GM12892 (cell line): ENCODE measurements around the gene SLC25A6.

Experiments
- DNase-seq: peaks from one replicate; pipeline ENCODE4 v3.0.0; 2011; ENCODE audit not compliant: insufficient read length
- FAIRE-seq: peaks from 2 replicates; lab custom pipeline; 2011; peaks lifted over from hg19 to GRCh38; lab: Jason Lieb, UNC
- POLR2A ChIP-seq: IDR thresholded peaks from 2 replicates; pipeline ENCODE4 v1.6.1; 2011; ENCODE audit warnings: low read depth, low read length, control low read depth
- POLR2AphosphoS5 ChIP-seq: IDR thresholded peaks from 2 replicates; pipeline ENCODE4 v1.6.1; 2011; ENCODE audit warnings: low read depth, low read length, control low read depth
- TAF1 ChIP-seq: IDR thresholded peaks from 2 replicates; pipeline ENCODE4 v1.6.1; 2011; ENCODE audit warnings: low read depth, mild to moderate bottlenecking, control low read depth, low read length, borderline replicate concordance

SLC25A6 gene

DNA sequence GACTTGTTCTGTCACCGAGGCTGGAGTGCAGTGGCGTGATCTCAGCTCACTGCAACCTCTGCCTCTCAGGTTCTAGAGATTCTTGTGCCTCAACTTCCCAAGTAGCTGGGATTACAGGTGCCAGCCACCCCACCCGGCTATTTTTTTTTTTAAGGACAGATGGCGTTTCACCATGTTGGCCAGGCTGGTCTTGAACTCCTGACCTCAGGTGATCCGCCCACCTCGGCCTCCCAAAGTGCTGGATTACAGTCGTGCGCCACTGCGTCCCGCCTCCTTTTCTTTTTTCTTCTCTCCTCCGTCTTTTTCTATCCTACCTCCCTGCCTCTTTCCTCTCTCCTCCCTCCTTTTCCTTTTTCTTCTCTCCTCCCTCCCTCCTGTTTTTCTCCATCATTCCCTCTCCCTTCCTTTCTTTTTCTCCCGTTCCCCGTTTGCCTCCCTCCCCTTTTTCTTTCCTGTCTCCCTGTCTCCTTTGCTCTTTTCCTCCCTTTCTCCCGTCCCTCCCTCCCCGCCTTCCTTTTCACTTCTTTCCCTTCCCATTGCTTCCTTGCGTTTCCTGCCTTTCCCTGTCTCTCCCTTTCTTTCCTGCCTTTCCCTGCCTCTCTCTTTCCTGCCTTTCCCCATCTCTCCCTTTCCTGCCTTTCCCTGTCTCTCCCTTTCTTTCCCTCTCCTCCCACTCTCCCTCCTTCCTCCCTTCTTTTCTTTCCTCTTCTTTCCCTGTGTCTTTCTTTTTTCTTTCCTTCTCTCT, 2.1 kb upstream of the SLC25A6 start:
- DNase-seq = no peak
- TF ChIP-seq POLR2AphosphoS5 (no peak), POLR2A (no peak), TAF1 (no peak)
- FAIRE-seq = no peak

DNA sequence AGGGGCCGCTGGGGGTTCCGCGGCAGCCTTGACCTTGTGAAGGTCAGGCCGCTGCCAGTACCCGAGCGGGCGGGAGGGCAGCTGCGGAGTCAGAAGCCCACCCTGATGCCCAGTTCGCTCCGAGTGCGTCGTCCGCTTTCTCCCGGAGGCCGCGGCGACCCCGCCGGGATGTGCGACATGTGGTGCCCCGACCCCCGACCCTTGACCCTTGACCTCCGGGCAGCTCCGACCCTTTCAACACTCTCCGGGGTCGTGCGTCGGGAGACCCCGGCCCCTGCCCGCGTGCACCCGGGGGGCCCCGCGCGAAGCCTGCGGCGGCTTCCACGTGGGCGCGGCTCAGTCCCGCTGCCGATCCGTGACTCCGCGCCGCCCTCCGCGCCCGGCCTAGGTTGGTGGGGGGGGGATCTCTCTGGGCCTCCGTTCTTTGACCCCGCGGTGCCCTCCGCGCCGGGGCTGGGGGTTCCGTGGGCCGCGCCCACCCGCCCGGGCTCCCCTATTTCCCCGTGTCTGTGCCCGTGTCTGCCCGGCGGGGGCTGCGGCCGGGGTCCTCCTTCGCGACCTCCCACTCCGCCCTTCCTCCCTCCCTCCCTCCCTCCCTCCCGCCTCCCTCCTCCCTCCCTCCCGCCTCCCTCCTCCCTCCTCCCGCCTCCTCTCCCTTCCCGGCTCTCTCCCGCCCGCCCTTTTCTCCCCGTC, 609 bp upstream of the SLC25A6 start:
- peak; percentile 82 for TF ChIP-seq POLR2A
- TF ChIP-seq TAF1 = no peak
- TF ChIP-seq POLR2AphosphoS5 = peak; percentile 75

DNA sequence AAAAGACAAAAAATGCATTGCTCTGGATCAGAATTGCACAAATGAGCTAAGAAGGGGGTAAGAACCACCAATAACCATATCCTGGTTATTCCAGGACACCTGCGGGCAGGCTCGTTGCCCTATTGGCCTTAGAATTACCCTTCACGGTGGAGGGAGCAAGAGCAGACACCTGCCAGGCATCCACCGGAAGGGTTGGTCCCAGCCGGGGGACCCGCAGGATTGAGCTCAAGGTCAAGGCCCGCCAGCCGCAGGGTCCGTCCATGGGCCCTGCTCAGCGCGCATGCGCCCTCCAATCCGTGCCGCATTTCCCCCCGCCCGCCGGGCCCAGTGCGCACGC, 575 bp downstream of the SLC25A6 start:
- no peak for FAIRE-seq
- DNase-seq = peak; percentile 95
- TF ChIP-seq POLR2A = no peak
- no peak for TF ChIP-seq POLR2AphosphoS5
- TF ChIP-seq TAF1 = no peak

More for the DNA sequence above, 609 bp upstream of the SLC25A6 start:
- peak; percentile 46 for FAIRE-seq
- peak; percentile 58 for DNase-seq

DNA sequence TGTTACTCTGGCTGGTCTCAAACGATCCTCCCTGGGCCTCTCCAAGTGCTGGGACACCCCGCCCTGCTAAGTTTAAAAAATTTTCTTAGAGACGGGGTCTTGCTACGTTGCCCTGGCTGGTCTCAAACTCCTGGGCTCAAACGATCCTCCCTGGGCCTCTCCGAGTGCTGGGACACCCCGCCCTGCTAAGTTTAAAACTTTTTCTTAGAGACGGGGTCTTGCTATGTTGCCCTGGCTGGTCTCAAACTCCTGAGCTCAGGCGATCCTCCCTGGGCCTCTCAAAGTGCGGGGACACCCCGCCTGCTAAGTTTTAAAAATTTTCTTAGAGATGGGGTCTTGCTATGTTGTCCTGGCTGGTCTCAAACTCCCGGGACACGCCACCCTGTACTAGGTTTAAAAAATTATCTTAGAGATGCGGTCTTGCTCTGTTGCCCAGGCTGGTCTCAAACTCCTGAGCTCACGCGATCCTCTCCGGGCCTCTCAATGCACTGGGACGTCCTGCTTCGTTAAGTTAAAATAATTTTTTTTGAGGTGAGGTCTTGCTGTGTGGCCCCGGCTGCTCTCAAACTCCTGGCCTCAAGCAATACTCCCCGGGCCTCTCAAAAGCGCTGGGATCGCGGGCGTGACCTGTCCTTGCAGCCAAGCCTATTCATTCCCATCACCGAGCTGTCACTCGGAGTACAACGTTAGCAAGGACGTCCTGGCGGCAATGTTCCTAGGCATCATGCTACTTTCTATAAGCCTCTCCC, 1.1 kb downstream of the SLC25A6 start:
- TF ChIP-seq POLR2A (no peak), TAF1 (no peak), POLR2AphosphoS5 (no peak)
- no peak for FAIRE-seq
- DNase-seq = no peak

DNA sequence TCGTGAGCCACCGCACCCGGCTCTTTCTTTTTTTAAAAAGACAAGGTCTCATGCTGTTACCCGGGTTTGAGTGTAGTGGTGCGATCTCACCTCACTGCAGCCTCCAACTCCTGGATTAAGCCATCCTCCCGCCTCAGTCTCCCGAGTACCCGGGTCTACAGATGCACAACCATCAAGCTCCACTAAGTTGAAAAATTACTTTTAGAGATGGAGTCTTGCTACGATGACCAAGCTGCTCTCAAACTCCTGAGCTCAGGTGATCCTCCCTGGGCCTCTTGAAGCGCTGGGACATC, 2.0 kb downstream of the SLC25A6 start:
- FAIRE-seq = no peak
- no peak for DNase-seq
- no peak for TF ChIP-seq POLR2A
- no peak for TF ChIP-seq POLR2AphosphoS5
- no peak for TF ChIP-seq TAF1

DNA sequence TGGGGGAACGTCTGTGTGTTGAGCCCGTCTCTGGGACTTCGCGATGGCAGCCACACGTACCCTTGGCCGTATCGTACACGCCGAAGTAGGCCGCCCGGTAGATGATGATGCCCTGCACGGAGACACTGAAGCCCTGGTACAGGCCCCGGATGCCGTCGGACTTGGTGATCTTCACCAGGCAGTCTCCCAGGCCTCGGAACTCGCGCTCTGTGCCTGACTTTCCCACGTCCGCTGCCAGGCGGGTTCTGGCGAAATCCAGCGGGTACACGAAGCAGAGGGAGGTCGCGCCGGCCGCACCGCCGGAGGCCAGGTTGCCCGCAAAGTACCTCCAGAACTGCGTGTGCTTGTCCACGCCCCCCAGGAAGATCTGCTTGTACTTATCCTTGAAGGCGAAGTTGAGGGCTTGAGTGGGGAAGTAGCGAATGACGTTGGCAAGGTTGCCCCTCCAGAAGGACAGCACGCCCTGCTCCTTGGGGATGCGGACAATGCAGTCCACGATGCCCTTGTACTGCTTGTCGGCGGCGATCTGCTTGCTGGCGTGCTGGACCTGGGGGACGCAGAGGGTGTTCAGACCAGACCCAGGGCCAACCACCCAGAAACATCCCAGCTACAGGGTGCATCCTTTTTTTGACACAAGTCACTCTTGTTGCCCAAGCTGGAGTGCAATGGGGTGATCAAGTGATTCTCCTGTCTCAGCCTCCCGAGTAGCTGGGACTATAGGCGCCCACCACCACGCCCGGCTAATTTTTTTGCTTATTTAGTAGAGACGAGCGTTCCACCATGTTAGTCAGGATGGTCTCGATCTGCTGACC, 2.5 kb downstream of the SLC25A6 start:
- DNase-seq (no peak), FAIRE-seq (no peak)
- TF ChIP-seq POLR2A = peak; percentile 47; the same call in 1 of the 2 replicates
- TF ChIP-seq POLR2AphosphoS5 = peak; percentile 74
- TF ChIP-seq TAF1 = no peak

DNA sequence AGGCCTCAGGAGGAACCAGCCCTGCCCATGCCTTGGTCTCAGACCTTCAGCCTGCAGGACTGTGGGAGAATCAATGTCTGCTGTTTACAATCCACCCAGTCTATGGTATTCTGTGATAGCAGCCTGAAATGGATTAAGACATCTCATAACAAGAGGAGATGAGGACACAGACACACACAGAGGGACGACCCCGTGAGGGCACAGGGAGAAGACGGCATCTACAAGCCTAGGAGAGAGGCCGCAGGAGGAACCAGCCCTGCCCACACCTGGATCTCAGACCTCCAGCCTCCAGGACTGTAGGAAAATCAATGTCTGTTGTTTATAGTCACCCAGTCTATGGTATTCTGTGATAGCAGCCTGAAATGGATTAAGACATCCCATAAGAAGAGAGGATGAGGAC, 3.3 kb downstream of the SLC25A6 start:
- FAIRE-seq (no peak), DNase-seq (no peak)
- no peak for TF ChIP-seq TAF1
- TF ChIP-seq POLR2A = no peak
- TF ChIP-seq POLR2AphosphoS5 = no peak

DNA sequence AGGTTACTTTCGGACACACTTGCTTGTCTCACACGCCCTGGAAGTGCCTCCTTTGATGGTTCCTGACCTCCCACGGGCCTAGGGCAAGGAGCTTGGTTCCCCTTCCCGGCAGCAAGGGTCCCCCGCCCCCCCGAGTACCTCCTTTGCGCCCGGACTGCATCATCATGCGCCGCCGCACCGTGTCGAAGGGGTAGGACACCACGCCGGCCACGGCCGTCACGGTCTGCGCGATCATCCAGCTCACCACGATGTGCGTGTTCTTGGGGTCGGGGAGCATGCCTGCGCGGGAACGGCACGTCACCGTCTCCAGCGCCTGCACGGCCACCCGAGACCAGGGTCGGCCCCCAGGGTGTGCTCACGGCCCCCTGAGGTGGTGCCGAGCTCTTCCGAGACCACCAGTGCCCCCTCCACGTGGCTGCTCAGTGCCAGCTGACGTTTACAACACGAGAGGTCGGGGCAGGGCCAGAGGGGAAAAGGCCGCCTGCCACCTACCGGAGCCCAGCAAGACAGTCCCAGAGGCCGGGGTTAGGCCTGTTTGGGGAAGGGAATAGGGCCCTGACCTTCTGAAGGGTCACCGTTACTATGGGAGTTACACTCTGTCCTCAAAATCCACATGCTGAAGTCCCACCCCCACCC, 4.7 kb downstream of the SLC25A6 start:
- no peak for TF ChIP-seq TAF1
- TF ChIP-seq POLR2AphosphoS5 = no peak; the same call in 1 of the 2 replicates
- TF ChIP-seq POLR2A = no peak; the same call in 1 of the 2 replicates
- FAIRE-seq (no peak), DNase-seq (no peak)

DNA sequence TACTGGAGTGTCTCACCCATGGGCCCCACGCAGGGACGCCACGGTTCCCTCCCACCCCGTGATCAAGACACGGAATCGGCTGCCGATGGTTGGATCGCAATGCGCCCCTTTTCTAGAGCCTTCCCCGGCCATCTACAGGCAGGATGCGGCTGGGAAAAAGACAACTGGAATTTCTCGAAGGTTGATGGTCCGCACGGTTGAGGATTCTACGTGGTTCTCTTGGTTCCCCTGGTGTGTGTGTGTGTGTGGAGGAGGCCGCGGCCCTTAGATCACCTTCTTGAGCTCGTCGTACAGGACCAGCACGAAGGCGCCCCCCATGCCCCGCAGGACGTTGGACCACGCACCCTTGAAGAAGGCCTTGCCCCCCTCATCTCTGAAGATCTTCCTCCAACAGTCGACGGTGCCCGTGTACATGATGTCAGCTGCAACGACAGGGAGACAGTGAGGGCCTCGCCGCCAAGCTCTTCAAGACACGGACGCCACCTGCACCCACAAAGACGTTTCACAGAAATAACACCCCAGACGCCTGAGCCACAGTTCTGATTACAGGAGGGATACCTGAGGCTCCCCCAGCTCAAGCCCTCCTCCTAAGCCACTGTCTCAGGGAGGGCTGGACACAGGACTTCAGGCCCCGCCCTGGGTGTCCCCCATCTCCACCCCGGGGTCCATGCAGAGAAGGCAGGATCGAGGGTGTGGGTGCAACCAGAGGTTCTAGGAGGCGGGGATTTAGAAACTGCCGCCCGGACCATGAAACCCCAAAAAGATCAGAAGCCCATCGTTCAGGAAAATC, 5.4 kb downstream of the SLC25A6 start:
- FAIRE-seq = no peak

More for the DNA sequence above, 5.4 kb downstream of the SLC25A6 start:
- no peak for DNase-seq
- no peak for TF ChIP-seq POLR2AphosphoS5
